Stimulated activated CD4-positive, alpha-beta T cell treated with anti-CD3 and anti-CD28 coated beads, TNF-alpha, amount 100 ng/mL, for 48 hours (primary cell): ENCODE results near the gene IRX3.
"Not testable (repeated sequence)": the region's sequence is repeated elsewhere in the genome, so short reads cannot be mapped to it uniquely, and the experiment has no call there.

Source experiments
- DNase-seq, 3 donors: peaks; one replicate each; pipeline ENCODE4 v3.0.0-alpha.2; 2020; ENCODE audit warnings: low read depth in 3 of 3

IRX3 gene

DNA sequence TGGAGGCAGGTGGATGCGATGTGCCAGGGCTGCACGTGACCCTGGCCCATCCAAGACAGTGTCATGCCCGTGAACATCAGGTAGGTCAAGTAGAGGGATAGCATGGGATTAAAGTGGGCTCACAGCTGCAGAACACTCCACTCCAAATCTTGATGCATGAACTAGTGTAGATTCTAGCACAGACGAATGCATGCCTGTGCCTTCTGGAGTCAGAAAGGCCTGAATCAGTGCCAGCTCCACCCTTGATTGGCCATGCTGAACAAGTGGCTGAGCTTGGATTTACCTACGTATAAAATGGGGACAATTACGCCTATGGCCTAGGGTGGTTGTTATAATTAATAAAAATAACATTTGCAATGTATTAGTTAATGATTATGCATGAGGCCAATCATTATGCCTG is 10.6 kb downstream of the IRX3 start:
- no peak for DNase-seq

DNA sequence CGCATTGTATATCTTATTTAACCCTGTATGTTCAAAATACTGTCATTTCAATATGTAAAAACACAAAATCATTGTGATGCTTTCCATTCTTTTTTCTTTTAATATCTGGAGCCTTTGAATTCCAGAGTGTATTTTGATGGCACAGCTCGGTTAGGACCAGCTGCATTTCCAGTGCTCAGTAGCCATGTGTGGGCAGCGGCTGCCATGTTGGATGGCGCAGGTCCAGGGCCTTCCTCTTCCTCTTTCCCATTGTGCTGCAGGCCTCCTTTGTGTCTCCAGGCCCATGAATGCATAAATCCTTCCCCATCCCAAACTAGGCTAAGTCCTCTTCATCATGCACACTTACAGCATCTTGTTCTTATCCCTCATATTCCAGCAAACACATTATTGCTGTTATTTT is 13.0 kb downstream of the IRX3 start:
- DNase-seq = no peak

DNA sequence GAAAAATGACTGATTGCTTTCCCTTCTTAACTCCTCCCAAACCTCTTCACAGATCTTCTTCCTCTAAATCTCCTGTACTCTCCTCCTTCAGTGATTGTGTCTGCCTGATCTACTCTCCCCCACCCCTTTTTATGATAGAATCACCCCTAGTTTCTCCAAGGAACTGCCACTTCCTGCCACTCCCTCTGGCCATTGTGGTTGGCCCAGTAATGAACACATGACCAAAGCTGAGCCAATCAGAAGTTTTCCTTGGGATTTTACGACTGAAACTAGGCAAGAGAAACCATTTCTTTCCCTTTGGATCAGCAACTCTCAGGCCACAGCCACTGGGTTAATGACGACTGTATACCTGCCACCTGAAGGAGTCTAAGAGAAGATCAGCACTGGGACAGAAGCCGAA is 15.9 kb downstream of the IRX3 start:
- DNase-seq = no peak

DNA sequence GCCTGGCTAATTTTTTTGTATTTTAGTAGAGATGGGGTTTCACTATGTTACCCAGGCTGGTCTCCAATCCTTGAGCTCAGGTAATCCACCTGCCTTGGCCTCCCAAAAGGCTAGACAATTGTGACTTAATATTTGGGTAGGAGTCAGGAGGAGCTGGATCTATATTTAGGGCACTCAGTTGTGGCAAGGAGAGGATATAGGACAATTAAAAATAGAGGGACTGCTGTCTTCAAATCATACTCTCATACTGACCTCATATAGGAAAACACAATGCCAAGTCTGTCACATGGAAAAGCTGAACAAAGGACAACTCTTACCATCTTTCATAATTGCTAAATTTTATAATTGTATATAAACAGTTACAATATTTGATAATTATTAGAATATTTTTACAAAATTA is 17.1 kb downstream of the IRX3 start:
- no peak for DNase-seq

DNA sequence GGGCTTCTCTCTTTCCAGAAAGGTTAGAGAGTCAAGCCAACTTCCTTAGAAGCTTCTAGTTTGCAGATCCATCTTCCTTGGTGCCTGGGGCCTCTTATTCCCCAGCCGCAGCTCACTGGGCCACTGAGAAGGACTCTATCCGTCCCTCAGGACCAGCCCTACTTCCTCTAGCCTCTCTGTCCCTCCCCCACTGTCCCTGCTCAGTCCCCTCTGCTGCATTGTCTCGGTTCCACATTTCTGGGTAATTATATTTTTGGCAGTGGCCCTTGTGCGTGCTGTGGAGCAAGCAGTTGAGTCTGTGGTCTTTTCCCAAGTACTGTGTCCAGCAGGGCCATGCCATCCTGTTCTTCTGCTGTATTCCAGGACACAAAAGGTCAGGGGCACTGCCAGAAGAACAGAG is 17.8 kb downstream of the IRX3 start:
- no peak for DNase-seq

DNA sequence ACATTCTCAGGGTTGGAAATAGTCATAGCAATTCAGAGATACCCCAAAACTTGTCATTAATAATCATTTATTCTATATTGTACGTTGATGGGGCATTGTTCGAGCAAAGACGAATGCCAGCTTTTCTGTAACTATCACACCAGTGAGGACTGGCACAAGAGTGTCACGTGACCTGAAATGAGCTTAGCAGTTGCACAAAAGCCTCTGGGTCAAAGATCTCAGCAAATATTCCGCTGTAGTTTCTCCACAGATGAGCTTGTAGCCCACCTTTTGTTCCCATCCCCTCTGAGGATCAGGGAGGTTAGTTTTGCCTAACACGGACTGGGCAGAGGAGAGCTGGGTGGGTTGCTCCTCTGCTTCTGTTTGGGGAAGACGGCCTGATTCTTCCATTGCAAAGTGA is 18.2 kb downstream of the IRX3 start:
- no peak for DNase-seq

DNA sequence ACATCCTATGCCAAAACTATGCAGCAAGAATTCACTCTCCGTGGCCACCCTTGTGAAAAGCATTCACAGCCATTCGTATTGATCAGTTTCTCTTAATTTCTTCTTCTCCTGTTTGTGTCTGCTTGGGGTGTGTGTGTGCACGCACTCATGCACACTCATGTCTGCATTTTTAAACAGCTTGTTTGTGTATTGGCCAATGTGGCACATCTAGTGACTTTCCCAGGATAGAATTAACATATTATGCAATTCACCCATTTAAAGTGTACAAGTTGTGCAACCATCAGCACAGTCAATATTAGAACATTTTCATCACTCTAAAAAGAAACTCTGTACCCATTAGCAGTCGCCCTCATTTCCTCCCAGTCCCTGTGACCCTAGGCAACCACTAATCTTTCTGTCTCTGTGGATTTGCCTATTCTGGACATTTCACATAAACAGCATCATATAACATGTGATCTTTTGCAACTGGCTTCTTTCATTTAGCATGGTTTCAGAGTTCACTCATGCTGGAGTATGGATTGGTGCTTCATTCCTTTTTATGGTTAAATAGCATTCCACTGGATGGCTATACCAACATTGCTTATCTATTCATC is 20.1 kb downstream of the IRX3 start:
- DNase-seq = no peak

DNA sequence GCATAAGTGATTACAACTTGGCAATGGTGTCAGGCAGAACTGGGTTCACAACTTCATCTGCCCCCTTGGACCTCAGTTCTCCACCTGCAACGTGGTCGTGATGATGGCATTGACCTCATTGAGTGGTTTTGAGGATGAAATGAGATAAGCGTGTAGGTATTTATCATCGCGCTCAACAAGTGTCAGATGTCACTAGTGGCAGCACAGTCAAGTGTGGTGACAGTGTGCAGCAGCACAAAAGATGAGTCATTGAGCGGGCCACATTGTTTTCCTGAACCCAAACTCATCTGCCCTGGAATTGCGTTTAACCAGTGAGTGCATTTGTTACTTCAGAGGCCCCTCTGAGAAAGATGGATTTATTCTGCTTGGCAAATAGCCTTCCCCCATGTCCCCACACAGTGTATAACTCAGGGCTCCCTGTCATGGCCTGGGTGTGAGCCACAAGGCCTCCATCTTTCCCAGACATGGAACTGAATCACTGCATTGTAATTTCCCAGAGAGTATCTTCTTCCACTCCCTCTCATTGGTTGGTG is 20.9 kb downstream of the IRX3 start:
- DNase-seq = no peak

DNA sequence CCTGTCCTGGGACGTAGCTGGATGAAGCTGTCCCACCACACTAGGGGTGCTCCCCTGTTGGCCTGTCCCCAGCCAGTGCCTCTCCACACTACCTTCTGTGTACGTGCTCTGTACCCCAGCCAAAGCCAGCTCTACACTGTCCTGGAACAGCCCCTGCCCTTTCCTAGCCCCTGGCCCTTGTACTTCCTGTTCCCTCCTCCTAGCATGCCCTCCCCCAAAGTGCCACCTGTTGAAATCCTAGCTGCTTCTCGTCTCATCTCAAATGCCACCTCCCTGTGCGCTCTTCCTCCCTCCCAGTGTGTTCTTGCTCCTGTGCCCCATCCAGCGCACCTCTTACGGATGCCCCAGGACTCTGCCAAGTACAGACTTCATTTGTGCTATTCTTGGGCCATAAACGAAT is 33.5 kb downstream of the IRX3 start:
- no peak for DNase-seq

DNA sequence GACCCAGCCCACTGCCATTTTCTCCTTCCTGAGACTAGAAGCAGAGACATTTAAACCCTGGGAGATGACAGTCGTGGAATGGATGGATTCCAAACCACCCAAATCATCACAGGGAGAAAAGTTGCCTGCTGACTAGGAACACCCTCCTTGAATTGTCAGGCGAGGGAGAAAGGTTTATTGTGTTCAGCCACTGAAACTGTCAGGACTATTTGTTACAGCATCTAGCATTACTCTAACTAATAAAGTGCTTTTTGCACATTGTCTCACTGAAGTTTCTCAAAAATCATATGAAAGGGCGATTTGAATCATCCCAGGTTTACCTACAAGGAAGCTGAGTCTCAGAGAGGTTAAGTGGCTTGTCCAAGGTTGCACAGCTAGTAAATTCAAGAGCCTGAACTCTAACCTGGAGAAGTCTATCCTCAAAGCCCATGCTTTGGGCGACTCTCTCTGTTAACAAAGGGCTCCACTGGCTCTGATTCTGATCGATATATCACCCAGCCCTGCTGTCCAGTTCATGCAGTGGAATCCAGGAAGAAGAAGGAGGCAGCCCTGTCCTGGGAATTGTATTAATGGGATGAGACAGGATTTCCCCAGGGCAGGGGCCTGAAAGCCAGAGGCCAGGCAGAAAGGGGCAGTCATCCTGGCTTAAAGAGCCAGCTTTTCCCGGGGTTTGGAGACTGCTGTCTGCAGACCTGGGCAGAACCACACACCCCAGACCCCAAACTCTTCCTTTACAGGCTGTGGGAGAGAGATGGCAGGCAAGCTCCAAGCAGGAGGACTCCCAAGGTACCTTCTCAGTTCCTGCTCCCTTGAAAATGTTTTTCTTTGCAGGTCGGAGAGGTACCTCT is 37.5 kb downstream of the IRX3 start:
- DNase-seq = no peak

DNA sequence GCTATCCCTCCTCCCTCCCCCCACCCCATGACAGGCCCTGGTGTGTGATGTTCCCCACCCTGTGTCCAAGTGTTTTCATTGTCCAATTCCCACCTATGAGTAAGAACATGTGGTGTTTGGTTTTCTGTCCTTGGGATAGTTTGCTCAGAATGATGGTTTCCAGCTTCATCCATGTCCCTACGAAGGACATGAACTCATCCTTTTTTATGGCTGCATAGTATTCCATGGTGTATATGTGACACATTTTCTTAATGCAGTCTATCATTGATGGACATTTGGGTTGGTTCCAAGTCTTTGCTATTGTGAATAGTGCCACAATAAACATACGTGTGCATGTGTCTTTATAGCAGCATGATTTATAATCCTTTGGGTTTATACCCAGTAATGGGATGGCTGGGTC is 38.9 kb downstream of the IRX3 start:
- DNase-seq = not testable (repeated sequence)

DNA sequence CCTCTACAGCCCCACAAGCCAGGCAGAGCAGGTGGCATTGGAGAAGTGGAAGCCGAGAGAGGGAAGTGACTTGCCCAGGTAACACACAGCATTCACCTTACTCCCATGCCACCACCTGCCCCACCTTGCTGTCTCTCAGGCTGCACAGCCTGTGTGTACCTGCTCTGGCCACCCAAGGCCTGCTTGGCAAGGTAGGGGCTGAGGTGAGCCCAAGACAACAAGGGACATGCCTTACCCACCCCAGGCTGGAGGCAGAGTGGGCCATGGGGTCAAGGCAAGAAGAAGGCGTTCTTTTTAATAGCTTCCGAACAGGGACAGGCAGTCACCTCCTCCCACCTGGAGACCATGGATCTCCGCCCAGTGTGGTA is 40.1 kb downstream of the IRX3 start:
- no peak for DNase-seq

DNA sequence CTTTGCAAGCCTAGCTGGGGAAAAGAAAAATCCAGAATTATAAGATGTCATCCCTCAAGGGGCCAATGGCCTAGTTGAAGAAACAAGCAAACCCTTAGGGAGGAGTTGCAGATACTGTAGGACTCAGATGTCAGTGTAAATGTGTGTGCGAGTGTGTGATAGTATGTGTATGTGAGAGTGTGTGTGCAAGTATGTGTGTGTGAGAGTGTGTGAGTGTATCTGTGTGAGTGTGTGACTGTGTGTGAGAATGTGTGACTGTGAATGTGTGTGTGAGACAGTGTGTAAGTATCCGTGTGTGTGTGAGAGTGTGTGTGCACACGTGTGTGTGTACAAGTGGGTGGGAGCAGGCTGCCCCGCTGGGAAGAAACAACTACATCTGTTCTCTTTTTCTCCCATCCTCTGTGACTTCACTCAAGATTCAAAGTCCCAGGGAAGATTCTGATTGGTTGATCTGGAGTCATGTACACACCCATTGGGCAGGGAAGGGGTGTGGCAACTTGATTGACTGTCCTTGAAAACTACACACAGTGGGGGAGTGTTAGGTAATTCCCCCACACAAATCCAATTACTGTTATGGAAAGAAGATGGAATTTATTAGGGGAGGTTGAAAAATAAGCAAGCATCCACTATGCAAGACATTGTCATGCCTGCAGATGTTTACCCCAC is 40.7 kb downstream of the IRX3 start:
- DNase-seq = no peak

DNA sequence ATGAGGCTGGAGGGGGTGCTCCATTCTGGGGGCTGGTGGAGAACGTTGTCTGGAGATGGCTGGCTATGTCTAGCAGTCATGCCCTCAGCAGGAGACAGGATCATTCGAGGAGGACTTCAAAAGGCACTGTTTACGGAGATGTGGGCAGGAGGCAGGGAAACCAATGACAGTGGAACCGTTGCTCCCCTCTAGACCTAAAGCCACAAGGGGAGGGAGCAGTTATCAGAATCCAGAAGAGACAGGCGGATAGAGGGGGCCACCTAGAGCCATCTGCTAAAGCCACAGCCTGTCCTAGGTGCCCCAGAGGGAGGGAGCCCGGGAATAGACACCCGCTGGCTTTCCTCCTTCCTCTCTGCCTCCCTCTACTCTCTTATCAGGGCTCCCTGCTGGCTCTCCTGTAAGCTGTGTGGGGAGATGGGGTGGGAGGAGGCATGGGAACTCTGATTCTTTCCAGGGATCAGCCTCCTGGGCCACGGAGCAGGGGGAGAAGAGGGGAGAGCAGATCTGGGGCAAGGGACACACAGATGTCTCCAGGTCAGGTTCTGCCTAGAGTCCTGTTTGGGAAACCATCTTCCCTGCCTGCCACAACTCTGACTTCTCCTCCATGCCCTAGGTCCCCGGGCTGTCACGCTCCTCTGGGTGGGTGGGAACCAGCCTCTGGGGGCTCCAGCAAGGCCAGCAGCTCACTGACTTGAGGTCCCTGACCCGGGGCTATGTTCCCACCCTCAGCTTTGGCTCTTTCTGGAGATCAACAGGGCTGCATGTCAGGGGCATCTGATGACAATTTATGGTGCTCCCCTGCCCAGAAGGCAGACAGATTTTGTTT is 42.3 kb downstream of the IRX3 start:
- no peak for DNase-seq

DNA sequence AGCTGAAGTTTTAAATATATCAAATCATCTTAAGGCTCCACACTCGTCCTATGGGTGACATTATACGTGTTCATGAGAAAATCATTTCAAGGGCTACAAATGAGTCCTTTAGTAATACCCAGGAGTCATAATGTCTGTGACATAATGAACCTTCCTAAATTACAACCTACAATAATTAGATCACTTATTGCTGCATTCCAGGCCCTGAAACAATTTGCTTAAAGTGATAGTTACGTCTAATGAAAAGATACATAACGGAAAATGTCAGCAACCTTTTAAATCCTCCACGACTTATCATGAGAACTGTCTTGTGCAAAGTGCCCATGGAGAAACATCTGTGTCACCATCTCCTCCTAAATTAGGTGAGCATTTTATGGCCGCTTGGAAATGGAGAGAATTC is 43.4 kb downstream of the IRX3 start:
- no peak for DNase-seq

DNA sequence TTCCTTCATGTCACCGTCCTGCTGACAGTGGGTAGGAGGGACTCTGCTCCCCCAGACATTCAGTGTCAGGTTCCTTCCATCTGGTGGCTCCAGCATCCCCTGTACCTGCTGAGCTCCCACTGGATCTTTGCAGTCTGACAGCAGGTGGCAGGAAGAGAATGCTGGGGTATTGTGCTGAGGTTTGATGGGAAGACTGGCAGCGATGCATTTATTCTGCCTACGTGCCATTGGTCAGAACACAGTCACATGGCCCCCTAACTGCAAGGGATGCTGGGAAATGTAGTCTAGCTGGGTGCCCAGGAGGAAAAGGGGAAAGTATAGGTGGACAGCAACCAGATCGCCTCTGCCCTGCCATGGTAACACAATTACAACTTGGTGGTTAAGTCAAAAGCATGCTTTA is 44.4 kb downstream of the IRX3 start:
- no peak for DNase-seq

DNA sequence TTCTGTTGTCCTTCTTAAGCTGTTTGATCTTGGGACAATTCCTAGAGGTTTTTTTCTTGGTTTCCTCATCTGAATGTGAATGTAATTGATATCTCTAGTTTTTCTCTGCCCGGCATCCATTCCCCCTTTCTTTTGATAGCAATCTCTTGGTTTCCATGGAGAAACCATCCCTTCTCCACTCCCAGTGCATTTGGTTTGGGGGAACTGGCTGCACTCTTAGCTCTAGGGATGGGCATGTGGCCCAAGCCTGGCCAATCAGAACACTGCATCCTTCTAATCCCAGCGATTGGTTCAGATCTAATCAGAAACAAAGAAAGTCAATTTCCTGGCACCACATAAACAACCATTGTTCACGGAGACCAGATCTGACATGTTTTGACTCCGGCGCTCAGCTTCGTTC is 45.1 kb downstream of the IRX3 start:
- no peak for DNase-seq

DNA sequence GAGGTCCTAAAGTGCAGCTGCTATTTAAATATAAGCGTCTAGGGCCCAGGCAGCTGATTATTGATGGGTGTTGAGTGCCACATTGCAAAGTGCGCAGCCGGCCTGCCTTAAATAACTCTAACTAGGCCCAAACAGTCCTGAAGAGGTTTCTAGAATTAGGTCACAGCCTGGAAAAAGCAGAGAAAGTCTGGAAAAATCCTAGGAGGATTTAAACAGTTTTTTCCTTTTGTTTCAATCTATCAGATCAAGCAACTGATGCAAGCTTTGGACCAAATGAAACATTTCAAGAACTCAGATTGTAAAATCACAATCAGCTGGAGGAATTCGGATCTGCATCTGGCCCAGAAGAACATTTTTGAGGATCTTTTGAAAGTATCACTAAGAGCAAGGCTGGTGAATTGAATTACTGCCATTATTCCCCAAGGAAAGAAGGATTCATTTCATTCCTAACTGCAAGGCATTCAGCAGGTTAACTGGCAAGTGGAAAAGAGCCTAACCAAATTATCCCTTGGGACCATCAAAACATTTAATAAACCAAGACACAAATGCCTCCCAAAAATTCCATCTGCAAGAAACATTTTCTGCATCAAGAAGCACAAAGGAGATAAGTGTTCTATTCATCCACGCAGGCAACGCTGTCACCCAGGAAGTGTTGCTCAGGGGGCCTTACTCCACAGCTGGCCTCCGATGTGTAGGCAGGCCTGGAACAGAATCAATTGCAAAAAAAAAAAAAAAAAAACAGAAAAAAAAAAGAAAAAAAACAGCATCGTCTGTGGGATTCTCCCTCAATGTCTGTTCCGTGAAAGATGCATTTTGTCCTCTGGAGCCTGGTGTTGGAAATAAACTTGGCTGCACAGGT is 46.1 kb downstream of the IRX3 start:
- no peak for DNase-seq

DNA sequence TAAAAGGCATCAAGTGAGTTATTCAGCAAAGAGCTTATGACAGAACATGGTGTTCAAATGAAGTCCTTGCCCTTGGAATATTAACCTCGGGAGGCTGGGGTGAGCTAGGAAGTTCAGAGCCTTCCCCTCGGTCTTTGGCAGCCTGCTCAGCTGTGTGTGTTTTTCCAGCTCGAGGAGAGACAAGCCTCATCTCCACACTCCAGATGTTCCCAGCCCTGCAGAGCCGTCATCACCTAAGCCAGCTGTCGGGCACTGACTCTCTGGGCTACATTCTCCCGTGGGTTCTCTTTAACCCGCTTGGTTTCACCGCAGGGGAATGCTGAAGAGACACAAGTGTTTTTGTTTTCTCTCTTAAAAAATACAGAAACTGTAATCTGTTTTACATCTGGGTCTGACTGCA is 47.1 kb downstream of the IRX3 start:
- DNase-seq = no peak

DNA sequence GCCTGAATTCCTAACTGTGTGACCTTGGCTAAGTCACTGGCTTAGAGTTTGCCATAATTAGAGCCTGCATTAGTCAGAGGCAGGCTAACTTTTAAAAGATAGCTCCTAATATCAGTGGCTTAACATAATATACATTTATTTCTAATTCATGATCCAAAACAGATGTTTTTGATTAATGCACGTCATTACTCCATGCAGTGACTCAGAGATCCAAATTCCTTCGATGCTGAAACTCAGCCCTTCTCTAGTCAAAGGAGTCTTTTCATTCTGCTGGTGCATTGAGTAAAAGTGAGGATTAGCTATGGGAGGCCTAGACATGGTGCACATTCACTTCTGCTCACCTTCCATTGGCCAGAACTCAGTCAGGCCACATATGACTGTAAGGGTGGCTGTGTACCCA is 49.8 kb downstream of the IRX3 start:
- no peak for DNase-seq

DNA sequence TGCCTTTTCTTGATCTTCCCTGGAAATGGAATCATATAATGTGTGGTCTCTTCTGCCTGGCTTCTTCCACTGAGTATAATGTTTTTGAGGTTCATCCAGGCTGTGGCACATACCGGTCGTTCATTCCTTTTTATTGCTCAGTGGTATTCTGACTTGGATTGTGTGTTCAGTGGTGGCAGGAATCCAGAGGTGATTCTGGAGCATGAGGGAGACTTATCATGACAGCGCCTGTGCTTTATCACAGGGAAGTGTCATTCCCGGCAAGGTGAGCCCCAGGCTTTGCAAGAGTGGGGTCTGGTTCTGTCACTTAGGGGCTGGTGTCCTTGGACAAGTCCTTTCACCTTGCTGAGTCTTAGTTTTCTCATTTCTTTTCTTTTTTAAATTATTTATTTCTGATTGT is 53.0 kb downstream of the IRX3 start:
- DNase-seq = no peak
